Ramos (cell line): Measurements from ENCODE around the gene SMIM44.

Experiments used
- in situ Hi-C: fragments of 300-500 bp; cut with MboI; formaldehyde crosslinking; loops from one replicate; pipeline ENCODE4 v1.14.3; 2022; ENCODE audit warnings: low sequenced_read_pairs; ENCODE audit not compliant: unreplicated experiment

SMIM44 gene

GRCh38 chr19:3503036-3503572 is 19.9 kb upstream of the SMIM44 start:
- in situ Hi-C loops = no loop called here

DNA sequence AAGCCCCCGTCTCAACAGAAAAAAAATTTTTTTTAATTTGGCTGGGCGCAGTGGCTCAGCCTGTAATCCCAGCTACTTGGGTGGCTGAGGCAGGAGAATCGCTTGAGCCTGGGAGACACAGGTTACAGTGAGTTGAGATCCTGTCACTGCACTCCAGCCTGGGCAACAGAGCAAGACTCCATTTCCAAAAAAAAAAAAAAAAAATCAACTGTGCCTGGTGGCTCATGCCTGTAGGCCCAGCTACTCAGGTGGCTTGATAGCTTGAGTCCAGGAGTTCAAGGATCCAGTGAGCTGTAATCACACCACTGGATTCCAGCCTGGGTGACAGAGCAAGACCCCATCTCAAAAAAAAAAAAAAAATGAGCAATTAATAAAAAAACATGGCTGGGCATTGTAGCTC is 18.5 kb upstream of the SMIM44 start:
- in situ Hi-C loops = no loop called here

DNA sequence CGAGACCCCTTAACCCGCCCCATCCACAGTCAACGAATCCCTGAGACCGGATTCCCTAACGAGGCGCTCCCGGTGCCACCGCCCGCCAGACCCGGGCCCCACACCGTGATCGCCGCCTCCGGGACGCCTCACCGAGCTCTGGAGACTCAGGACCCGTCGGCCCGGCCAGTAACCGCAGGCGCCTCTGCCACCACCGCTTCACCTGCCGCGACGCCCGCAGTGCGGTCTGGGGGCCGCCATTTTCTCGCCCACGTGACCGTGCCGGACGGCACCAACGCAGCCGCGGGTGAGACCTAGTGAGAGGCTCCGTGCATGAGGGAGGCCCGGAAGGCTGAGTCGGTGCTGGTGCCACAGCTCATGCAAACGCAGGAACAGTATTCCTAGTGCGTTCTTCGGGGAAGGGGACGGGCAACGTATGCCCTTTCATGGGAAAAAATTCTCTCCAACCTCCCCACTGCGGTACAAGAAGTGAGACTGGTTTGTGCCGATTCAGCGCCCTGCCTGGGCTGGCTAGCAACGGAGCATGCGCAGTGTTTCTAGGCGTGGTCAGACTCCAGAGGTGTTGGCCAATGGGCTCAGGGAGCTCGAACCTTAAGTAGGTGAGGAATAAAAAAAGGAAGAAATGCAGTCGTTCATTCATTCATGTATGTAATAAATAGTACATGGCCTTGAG is 17.3 kb upstream of the SMIM44 start, which contains the start of gene DOHH:
Gene DOHH (minus strand): TSS at position 246 of the 673 bp plus-strand sequence. CDS start 3,860 bp downstream, outside the sequence.
- in situ Hi-C loops = no loop called here

DNA sequence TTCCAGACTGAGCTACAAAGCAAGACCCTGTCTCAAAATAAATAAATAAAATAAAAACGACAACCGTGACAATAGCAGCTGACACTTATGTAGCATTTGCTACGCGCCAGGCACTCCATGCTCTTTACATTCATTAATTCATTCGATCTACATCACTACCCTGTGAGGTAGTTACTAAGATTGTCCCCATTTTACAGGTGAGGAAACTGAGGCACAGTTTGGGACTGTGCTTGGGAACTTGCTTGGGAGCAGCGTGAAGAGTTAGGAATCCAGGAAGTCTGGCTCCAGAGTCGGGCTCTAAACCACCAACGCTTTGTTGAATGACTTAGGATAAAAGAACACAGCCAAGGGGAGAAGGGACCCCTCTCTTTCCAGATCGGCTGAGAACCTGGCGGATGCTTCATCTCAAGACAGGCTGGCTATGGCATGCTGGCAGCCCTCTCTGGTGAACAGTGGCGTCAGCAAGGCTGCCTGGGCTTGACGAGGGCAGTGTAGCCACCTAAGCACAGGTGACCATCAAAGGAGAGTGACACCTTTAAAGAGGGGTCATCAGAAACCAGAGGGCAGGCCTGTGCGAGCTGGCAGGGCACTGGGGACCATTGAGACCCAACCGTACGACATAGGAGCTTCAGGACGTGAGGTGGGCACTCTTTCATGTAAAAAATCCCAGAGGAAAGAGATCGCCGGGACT is 16.6 kb upstream of the SMIM44 start:
- in situ Hi-C loops = no loop called here

DNA sequence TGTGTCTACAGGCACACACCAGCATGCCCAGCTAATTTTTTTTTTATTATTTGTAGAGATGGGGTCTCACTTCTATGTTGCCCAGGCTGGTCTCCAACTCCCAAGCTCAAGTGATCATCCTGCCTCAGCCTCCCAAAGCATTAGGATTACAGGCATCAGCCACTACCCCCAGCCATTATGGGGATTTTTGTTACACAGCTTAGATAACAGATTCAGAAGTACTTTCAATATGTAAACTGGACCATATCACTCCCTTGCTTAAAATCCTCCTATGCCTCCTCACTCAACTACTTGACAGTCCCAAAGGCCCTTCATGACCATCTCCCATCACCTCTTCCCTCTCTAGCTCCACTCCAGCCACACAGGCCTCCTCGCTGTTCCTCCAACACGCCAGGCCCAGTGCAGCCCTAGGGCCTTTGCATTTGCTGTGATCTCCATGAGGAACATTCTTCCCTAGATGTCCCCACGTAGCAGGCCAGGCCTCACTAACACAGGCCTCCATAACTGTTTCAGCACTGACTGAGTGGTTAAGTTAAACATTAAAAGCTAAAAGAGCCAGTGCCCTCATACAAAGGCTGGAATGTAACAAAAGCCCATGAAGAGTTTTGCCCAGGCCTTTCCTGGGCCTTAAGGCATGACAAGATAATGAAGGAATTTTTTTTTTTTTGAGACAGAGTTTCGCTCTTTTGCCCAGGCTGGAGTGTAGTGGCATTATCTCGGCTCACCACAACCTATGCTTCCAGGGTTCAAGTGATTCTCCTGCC is 14.7 kb upstream of the SMIM44 start:
- in situ Hi-C loops = no loop called here

DNA sequence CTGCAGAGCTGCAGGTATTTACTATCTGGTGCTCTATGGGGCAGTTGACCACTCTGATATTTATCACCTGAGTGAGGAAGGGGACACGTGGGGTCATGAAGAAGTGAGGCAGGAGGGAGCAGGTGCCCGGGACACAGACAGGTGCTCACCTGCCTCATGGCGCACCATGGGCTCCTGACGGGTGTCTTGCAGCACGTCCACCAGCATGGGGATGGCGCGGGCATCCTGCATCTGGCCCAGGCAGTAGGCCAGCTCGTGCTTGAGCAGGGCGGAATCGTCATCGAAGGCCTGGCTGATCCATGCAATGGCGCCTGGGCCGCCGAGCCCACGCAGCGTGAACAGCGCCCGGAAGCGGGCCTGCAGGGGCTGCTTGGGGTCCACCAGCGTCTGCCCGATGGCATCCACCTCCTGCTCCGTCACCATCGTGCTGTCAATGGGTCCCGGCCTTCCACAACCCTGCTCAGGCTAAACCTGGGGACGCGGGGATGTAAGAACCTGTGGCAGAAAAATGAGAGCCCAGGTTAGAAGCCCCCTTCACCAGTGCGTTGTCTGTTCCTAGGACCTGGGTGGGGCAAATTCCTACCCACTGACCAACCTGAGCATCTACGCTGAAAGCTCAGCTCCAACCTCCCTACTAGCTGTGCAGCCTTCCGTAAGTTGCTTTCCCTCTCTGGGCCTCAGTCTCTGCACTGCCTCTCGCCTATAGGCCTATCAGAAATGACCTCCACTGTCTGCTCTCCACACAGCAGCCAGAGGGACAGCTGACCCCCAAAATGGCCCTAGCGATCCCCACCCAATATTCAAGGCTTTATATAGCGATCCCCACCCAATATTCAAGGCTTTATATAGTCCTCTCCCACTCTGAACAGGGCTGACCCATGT is 13.4 kb upstream of the SMIM44 start:
- in situ Hi-C loops = no loop called here

DNA sequence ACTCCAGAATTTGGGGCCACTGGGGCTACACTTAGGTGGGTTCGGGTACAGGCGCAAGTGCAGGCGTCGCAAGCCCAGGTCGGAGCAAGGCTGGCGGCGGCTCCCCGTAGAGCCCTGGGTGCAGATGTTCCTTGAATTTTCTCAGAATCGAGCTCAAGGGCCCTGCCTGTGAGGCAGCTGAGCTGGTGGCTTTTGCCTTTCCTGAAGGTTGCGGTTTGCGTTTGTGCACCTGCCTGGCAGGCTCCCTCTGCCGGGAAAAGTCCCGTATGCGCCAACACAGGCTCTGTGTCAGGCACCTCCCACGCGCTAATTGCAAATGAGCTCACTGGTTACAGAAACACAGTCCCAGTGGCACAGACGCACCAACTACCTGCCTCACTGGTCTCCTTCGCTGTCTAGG is 11.3 kb upstream of the SMIM44 start:
- in situ Hi-C loops = no loop called here

GRCh38 chr19:3494051-3494450 is 10.8 kb upstream of the SMIM44 start:
- in situ Hi-C loops = no loop called here

- in situ Hi-C loops = no loop called here
Observed at GRCh38 chr19:3493651-3494050, 10.4 kb upstream of the SMIM44 start.

DNA sequence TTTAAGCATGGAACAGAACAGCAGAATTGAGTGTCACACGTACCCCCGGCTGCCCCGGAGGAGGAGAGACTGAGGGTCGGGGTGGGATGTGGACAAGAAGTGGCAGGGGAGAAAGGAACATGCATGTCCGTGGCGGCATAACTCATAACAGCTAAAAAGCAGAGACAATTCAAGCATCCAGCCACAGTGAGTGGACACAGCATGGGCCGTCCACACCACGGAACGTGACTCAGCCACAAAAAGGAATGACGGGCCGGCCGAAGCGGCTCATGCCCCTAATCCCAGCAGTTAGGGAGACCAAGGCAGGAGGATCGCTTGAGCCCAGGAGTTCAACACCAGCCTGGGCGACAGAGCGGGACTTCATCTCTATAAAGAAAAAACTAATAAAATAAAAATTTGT is 9.7 kb upstream of the SMIM44 start:
- in situ Hi-C loops = no loop called here

- in situ Hi-C loops = no loop called here
Observed at GRCh38 chr19:3492131-3492839, 9.0 kb upstream of the SMIM44 start.

DNA sequence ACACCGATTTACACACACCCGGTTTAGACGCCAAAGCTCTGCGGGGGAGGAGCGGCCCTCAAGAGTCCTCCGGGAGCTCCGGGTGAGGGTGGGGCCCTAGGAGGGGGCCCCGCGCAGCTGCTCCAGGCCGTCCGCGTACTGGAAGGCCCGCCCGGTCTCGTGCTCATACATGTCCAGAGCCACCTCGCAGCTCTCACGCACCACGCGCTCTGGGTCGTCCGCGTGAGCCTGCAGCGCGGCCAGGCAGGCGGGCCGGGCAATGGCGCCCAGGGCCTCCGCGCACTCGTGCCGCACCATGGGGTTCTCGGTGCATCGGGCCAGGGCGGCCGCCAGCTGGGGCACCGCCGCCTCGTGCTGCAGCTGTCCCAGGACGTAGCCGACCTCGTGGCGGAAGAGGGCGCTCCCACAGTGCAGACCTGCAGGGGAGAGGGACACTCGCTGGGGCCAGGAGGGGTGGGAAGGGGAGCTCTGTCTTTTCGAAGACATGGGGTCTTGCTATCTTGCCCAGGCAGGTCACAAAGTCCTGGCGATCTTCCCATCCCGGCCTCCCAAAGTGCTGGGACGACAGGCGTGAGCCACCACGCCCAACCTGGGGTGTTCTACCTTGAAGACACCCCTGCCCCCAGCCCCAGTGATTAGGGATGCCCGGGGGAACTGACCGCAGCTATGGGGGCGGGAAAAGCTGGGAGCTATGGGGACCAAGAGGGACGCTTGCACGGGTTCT is 8.3 kb upstream of the SMIM44 start:
- in situ Hi-C loops = no loop called here

DNA sequence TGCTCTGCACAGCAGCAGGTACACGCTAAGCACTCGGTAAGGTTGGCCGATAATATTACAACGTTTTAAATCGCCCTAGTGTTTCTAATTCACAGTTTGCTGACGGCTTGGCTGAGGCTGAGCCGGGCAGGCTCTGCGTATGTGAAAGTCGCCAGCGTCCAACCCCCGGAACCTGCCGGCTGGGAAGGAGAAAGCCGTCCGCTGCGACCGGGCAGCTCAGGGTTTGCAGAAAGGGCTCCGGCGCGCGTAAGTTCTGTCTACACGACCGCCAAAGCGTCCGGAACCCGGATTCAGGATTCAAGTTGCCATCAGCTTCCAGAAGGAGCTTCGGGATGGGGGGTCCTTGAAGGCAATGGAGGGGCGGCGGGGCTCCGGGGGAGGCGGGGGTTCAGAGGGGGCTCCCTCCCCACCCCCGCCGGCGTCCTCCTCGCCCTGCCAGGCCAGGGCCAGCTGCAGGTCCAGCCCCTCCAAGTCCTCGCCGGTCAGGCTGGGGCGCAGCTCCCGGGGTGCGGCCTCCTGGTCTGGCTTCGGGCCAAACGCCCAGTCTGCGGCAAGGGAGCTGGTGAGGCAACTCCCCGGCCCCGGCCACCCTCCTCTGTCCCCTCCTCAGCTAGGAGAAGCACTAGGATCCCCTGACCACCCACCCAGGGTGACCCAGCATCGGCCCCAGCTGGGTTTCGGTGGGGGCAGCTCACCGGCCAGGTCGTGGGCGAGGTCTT is 575 bp downstream of the SMIM44 start:
- in situ Hi-C loops = no loop called here

DNA sequence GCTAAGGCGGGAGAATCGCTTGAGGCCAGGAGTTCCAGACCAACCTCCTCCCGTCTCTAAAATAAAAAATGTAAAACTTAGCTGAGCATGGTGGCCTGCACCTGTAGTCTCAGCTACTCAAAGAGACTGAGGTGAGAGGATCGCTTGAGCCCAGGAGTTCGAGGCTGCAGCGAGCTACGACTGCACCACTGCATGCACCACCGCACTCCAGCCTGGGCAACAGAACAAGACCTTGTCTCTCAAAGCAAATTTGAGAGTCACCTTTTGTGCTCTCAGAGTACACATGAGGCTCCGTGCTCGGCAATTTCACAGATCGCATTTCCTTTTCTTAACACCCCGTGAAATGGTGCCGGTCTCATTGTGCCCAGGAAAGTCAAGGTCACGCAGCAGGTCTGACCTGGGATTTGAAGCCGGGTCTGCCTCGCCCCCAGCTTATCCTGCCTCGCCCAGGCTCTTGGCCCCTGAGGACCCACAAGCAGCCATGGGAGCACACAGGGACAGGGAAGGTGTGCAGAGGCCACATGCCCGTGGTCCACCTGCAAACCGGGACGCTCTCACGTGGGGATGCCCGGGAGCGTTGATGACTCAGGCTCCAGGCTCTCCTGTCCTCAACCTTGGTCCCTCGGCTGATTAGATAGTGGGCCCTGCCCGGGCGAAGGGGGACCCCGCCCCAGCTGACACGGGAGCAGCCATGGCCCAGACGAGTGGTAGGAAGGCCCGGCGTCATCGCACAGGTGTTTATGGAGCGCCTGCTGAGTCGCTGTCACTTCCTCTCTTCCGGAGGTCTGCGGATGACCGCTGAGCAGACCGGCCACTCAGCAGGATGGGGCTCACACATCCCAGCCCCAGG is 1.8 kb downstream of the SMIM44 start:
- in situ Hi-C loops = no loop called here

GRCh38 chr19:3480383-3481091 is 2.7 kb downstream of the SMIM44 start, which contains the start of gene SMIM24:
SMIM24 (minus strand) TSS chr19:3480525; CDS start chr19:3480463, 62 bp downstream.
- in situ Hi-C loops = no loop called here

DNA sequence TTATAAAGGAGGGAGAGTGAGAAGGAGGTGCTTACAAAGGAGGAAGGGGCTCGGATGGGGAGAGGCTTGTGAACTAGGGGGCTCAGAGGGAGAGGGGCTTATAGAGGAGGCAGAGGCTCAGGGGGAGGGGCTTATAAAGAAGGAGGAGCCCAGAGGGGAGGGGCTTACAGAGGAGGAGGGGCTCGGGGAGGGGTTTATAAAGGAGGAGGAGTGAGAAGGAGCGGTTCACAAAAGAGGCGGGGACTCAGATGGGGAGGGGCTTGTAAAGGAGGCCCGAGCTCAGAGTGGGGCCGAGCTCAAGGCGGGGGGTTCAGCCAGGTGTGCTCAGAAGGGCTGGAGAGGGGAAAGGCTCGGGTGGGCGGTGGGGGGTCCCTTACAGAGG is 3.4 kb downstream of the SMIM44 start:
- in situ Hi-C loops = no loop called here
